Measurements from ENCODE around the gene SRRM2. TPM values are rescaled to one million over a fixed set of nuclear protein-coding genes. Genes with fewer than 3 reads are reported as not detected.

Gene SRRM2
- total RNA-seq, 6 experiments from 2014 or later: 111 to 419 (median 289) TPM

- no peak for DNase-seq
- Histone ChIP-seq H3K4me1 (no peaks in the 10 kb centered on the region), H3K4me3 (no peak overlapping the region), H3K27me3 (no peaks in the 10 kb centered on the region), H3K27ac (no peak overlapping the region), H3K9me3 (no peaks in the 10 kb centered on the region), H3K36me3 (peaks cover 49 to 100% (median 77%) of the 10 kb centered on the region in 4 donors)
- no peak for ATAC-seq
- WGBS (ENCODE audit: insufficient coverage, low coverage, low lambda C conversion rate, missing lambda C conversion rate): 99% methylated on average over 12 of the region's 13 CpGs
- intact Hi-C loops (cut with DNase I): no loop called here
- TF ChIP-seq POLR2A (IDR thresholded peaks at IDR 0.05): no peak
- TF ChIP-seq CTCF (IDR thresholded peaks at IDR 0.05): no peak
These were observed 10.3 kb downstream of the SRRM2 start for GRCh38 chr16:2762711-2763110.

- Histone ChIP-seq H3K27me3 (no peaks in the 10 kb centered on the region), H3K4me1 (no peaks in the 10 kb centered on the region), H3K4me3 (no peak overlapping the region), H3K27ac (no peak overlapping the region), H3K9me3 (no peaks in the 10 kb centered on the region), H3K36me3 (peaks cover 49 to 100% (median 77%) of the 10 kb centered on the region in 4 donors)
- WGBS (ENCODE audit: insufficient coverage, low coverage, low lambda C conversion rate, missing lambda C conversion rate): 88% methylated on average over 4 of the region's 6 CpGs
- no peak for TF ChIP-seq POLR2A (IDR thresholded peaks at IDR 0.05)
- no peak for TF ChIP-seq CTCF (IDR thresholded peaks at IDR 0.05)
- ATAC-seq: peak in 3 of 4 donors; percentile 16 to 56 (median 37)
- intact Hi-C loops (cut with DNase I): no loop called here
- DNase-seq: no peak
These were observed 10.7 kb downstream of the SRRM2 start for GRCh38 chr16:2763173-2763572.

- DNase-seq (no peak), ATAC-seq (no peak)
- Histone ChIP-seq H3K9me3 (no peaks in the 10 kb centered on the region), H3K4me3 (no peak overlapping the region), H3K27me3 (no peaks in the 10 kb centered on the region), H3K4me1 (no peaks in the 10 kb centered on the region), H3K27ac (no peak overlapping the region), H3K36me3 (peaks cover 39 to 100% (median 73%) of the 10 kb centered on the region in 4 donors)
- TF ChIP-seq POLR2A (IDR thresholded peaks at IDR 0.05): no peak
- no peak for TF ChIP-seq CTCF (IDR thresholded peaks at IDR 0.05)
- WGBS (ENCODE audit: insufficient coverage, low coverage, low lambda C conversion rate, missing lambda C conversion rate): 100% methylated on average over 2 of the region's 9 CpGs
- intact Hi-C loops (cut with DNase I): no loop called here
These were observed 12.3 kb downstream of the SRRM2 start for GRCh38 chr16:2764718-2765117.

GRCh38 chr16:2765462-2766404, 13.3 kb downstream of the SRRM2 start:
- ATAC-seq (no peak), DNase-seq (peak in 1 of 3 donors; percentile 41)
- no peaks in the 10 kb centered on the region for H3K27me3 ChIP-seq
- TF ChIP-seq POLR2A (IDR thresholded peaks at IDR 0.05) (no peak), CTCF (IDR thresholded peaks at IDR 0.05) (no peak)
- intact Hi-C loops (cut with DNase I): no loop called here
- H3K4me3 ChIP-seq: no peak overlapping the region
- no peak overlapping the region for H3K27ac ChIP-seq
- H3K4me1 ChIP-seq: no peaks in the 10 kb centered on the region
- H3K36me3 ChIP-seq: peaks cover 36 to 100% (median 73%) of the 10 kb centered on the region in 4 donors
- no peaks in the 10 kb centered on the region for H3K9me3 ChIP-seq
- WGBS (ENCODE audit: insufficient coverage, low coverage, low lambda C conversion rate, missing lambda C conversion rate): 97% methylated on average over 20 of the region's 73 CpGs
